VCaP (cell line): ENCODE measurements around the gene SRM.
"Not testable (repeated sequence)": the region's sequence is repeated elsewhere in the genome, so short reads cannot be mapped to it uniquely, and the experiment has no call there.

ENCODE experiments used
- H3K27ac ChIP-seq: fragments of 450-650 bp; 2 replicates; pipeline ENCODE4 v1.5.1; 2017
- TF ChIP-seq, protein P1 (sequence below): fragments of 450-650 bp; conservative IDR thresholded peaks from 2 replicates; pipeline ENCODE4 v1.5.1; 2017; ENCODE audit warnings: mild to moderate bottlenecking, moderate library complexity

SRM gene

DNA sequence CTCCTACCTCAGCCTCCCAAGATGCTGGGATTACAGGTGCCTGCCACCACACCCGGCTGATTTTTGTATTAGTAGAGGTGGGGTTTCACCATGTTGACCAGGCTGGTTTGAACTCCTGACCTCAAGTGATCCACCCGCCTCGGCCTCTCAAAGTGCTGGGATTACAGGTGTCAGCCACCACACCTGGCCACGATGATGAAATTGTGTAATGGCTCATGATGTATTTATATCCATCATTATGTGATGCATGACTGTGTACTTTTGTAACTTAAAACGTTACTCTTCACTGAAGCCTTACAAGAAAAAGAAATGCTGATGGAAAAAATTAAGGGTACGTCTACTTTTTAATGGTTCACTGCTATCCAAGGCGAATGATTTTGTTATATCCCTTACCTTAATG is 39.8 kb downstream of the SRM start:
- TF ChIP-seq, protein P1, sequence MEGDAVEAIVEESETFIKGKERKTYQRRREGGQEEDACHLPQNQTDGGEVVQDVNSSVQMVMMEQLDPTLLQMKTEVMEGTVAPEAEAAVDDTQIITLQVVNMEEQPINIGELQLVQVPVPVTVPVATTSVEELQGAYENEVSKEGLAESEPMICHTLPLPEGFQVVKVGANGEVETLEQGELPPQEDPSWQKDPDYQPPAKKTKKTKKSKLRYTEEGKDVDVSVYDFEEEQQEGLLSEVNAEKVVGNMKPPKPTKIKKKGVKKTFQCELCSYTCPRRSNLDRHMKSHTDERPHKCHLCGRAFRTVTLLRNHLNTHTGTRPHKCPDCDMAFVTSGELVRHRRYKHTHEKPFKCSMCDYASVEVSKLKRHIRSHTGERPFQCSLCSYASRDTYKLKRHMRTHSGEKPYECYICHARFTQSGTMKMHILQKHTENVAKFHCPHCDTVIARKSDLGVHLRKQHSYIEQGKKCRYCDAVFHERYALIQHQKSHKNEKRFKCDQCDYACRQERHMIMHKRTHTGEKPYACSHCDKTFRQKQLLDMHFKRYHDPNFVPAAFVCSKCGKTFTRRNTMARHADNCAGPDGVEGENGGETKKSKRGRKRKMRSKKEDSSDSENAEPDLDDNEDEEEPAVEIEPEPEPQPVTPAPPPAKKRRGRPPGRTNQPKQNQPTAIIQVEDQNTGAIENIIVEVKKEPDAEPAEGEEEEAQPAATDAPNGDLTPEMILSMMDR, result no peak
- H3K27ac ChIP-seq, result no peak overlapping the region

DNA sequence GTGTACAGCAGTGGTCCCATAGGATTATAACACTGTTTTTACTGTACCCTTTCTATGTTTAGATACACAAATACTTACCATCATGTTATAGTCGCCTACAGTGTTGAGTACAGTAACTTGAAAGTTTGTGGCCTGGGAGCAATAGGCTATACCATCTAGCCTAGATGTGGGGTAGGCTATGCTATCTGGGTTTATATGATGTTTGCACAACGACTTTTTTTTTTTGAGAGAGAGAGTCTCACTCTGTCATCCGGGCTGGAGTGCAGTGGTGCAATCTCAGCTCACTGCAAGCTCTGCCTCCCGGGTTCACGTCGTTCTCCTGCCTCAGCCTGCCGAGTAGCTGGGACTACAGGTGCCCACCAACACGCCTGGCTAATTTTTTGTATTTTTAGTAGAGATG is 40.5 kb downstream of the SRM start:
- not testable (repeated sequence) for H3K27ac ChIP-seq

DNA sequence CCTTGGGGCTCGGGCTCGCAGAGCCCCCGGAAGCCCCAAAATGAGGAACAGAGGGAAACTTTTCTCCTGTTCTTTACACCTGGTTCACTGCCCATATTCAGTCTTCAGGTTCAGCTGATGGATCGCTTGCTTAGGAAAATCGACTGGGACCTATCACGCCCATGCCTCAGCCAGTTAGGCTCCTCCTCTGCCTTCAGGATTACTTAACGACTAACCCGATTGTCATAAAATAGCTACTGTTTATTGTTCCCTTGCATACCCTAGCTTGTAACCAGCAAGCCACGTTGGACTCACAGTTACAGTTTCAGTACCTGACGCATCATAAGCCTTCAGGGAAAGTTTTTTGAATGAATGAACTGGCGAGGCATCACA is 46.7 kb downstream of the SRM start:
- TF ChIP-seq, protein P1, result no peak
- H3K27ac ChIP-seq, result peak overlapping the region; percentile 97

DNA sequence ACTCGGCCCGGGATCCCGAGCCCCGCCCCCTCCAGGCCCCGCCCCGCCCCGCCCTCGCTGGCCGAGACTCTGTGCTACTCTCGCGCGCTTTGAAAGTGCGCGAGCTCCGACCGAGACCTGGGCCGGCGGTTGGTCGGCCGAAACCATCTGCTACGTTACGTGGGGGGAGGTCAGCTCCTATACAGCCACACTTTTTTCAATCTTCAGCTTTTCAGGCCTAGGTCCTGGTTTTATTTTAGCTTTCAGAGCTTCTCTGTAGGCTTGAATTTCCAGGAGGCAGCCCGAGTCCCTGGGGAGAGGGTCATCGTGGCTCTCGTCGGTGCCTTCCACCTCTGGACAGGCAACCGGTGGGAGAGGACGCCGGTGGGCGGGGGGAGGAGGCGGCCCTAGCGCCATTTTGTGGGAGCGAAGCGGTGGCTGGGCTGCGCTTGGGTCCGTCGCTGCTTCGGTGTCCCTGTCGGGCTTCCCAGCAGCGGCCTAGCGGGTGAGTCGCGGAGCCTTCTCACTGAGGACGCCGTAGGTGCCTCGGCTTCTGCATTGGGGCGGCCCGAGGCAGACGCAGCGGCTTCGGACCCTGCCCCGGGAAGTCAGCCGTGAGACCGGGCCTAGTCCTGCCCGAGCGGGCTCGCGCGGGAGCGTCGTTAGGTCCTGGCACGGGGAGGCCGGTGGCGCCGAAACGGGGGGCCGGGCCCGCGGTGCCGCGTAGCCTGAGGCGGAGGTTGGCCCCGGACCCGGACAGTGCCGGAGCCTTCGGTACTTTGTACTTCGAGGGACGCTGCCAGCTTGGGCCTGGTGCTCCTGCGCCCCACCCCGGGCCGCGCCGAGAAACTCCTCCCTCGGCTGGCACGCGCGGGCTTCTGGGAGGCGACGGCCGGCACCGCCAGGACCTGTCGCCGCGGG is 47.3 kb downstream of the SRM start, which contains the start of gene TARDBP:
TSS of gene TARDBP (plus strand) at position 395 of the 900 bp plus-strand sequence. CDS start 1,074 bp downstream, outside the sequence.
- TF ChIP-seq, protein P1, result no peak
- peak within 1 kb of the TSS; percentile 97 for H3K27ac ChIP-seq
